K562 (cell line): Measurements from ENCODE around the gene RASGRP2. TPM values are rescaled to one million over a fixed set of nuclear protein-coding genes. Genes with fewer than 3 reads are reported as not detected.

ENCODE experiments used
- GTF2F1 ChIP-seq: IDR thresholded peaks from 2 replicates; pipeline ENCODE4 v1.6.1; 2011; ENCODE audit warnings: low read depth, low read length, improper control_type of control experiment
- HDGF ChIP-seq: fragments of 450-650 bp; IDR thresholded peaks from 2 replicates; pipeline ENCODE4 v1.6.1; 2016
- NCOR1 ChIP-seq: fragments of 450-650 bp; IDR thresholded peaks from 2 replicates; pipeline ENCODE4 v1.6.1; 2016; ENCODE audit warnings: mild to moderate bottlenecking, moderate library complexity
- PBX2 ChIP-seq, 2 experiments: IDR thresholded peaks in 1 of 2; conservative IDR thresholded peaks in 1 of 2; 2 replicates each; pipeline ENCODE4 v1.6.1; 2016; ENCODE audit warnings: low read depth in 2 of 2, mild to moderate bottlenecking in 1 of 2, missing compliant biosample characterization in 1 of 2, missing genetic modification characterization in 1 of 2, moderate library complexity in 1 of 2
- PHF8 ChIP-seq: fragments of 200-600 bp; sonication (generic); IDR thresholded peaks from 2 replicates; pipeline ENCODE4 v1.6.1; 2012; ENCODE audit warnings: mixed run types, mild to moderate bottlenecking, inconsistent platforms, low read length, moderate library complexity, borderline replicate concordance
- RAD21 ChIP-seq, 2 experiments: fragments of 250-450 bp in 1 of 2; fragments of 450-650 bp in 1 of 2; sonication (Bioruptor Pico) in 1 of 2; formaldehyde crosslinking in 1 of 2; IDR thresholded peaks in 1 of 2; conservative IDR thresholded peaks in 1 of 2; 2 replicates each; pipeline versions ENCODE4 v1.4.0 to v1.8.0; 2020 to 2022; ENCODE audit warnings: mild to moderate bottlenecking in 2 of 2, moderate library complexity in 1 of 2
- USF2 ChIP-seq: sonication (generic); formaldehyde crosslinking; IDR thresholded peaks from 2 replicates; pipeline ENCODE4 v1.5.0; 2020; ENCODE audit warnings: missing genetic modification reagents
- ZBTB49 ChIP-seq: sonication (generic); formaldehyde crosslinking; IDR thresholded peaks from 2 replicates; pipeline ENCODE4 v1.8.0; 2022; ENCODE audit warnings: missing genetic modification reagents, mild to moderate bottlenecking, borderline replicate concordance
- ZFP91 ChIP-seq: sonication (generic); formaldehyde crosslinking; IDR thresholded peaks from 2 replicates; pipeline ENCODE4 v1.8.0; 2022; ENCODE audit warnings: mild to moderate bottlenecking, missing genetic modification reagents
- ZNF212 ChIP-seq: fragments of 450-650 bp; formaldehyde crosslinking; IDR thresholded peaks from 2 replicates; pipeline ENCODE4 v1.4.0; 2020; ENCODE audit warnings: mild to moderate bottlenecking
- ZNF282 ChIP-seq: sonication (generic); formaldehyde crosslinking; IDR thresholded peaks from 2 replicates; pipeline ENCODE4 v1.8.1; 2023; ENCODE audit warnings: missing genetic modification reagents
- ZNF316 ChIP-seq: fragments of 450-650 bp; IDR thresholded peaks from 2 replicates; pipeline ENCODE4 v1.6.1; 2016
- ZNF592 ChIP-seq: fragments of 450-650 bp; IDR thresholded peaks from 2 replicates; pipeline ENCODE4 v1.6.1; 2017; ENCODE audit warnings: antibody characterized with exemption, mild to moderate bottlenecking
- ZNF785 ChIP-seq: fragments of 250-450 bp; sonication (Bioruptor Pico); IDR thresholded peaks from 2 replicates; pipeline ENCODE4 v1.4.0; 2020; ENCODE audit warnings: mild to moderate bottlenecking
- polyA plus RNA-seq, 8 experiments: library from polyadenylated mRNA; depleted of rRNA in 4 of 8; stranded (reverse) in 5 of 8; unstranded in 3 of 8; fragments of >200 nt; fragmentation: Nextera tagmentation in 2 of 8; fragmentation: Illumina TruSeq in 1 of 8; extraction: Ambion mirVana in 2 of 8; extraction: Trizol in 1 of 8; gene quantifications; 2 replicates each; pipeline versions ENCODE4 v1.2.1 to v1.2.3, GENCODE V29; 2011 to 2014; ENCODE audit warnings: inconsistent platforms in 1 of 8, missing spikeins in 1 of 8
- total RNA-seq, 7 experiments: library from RNA; depleted of rRNA in 6 of 7; stranded (reverse); fragments of >200 nt in 6 of 7; fragmentation: Illumina TruSeq in 2 of 7; extraction: Trizol in 2 of 7; gene quantifications; 2 replicates each; pipeline versions ENCODE4 v1.2.1 to v1.2.3, GENCODE V29; 2011 to 2021; ENCODE audit warnings: low replicate concordance in 1 of 7

Gene RASGRP2
- total and polyA plus RNA-seq, 9 of the 15 experiments (the other 6 are each of a cell fraction or from before 2014, with no cell fraction given) = 0.87 to 22.7 (median 5.5) TPM

- TF ChIP-seq ZFP91 (CRISPR knock-in tag) (no peak), PHF8 (no peak), PBX2 (CRISPR knock-in tag; IDR thresholded peaks at IDR 0.05; ENCODE audit: low read depth) (no peak), PBX2 (tag; conservative IDR thresholded peaks at IDR 0.05; ENCODE audit: low read depth) (no peak), ZBTB49 (CRISPR knock-in tag) (no peak), ZNF592 (no peak), ZNF212 (CRISPR knock-in tag) (peak; percentile 40; the same call in 1 of the 2 replicates), ZNF785 (CRISPR knock-in tag) (no peak), ZNF316 (no peak), GTF2F1 (no peak), NCOR1 (no peak), HDGF (no peak), RAD21 (CRISPR knock-in tag; conservative IDR thresholded peaks at IDR 0.05 in 1 of 2, IDR thresholded peaks at IDR 0.05 in 1 of 2) (peak; percentile 61 to 78), USF2 (CRISPR knock-in tag) (no peak), ZNF282 (CRISPR knock-in tag) (no peak)
Observed at GRCh38 chr11:64743591-64744543, at the start of gene RASGRP2 (continued).
